ENCODE data around the gene SASH1.

Gene SASH1

DNA sequence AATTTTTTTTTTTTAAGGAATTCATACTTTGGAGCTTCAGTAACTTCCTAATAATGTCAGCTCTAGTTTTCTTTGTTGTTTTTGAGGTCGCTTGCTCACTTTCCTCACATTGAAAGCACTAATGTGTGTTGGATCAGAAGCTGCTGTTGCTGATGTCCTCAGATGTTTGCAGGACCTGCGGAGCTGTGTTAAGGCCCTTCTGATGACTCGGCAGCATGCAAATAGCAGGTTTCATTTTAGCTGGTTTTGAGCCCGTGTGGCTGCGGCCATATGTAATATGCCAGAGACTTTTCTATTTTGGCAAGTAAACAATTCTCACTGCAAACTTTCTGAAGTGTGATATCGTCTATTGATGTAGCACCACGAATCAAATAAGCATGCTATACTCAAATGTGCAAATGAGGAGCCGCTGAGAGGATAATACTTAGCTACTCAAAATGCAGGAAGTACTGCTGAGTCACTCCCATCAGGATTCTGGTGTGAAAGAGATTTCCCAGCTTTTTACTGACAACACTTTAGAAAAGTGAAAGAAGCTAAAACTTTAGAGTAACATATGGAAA is 187.8 kb downstream of the SASH1 start:
- peak; percentile 46 for DNase-seq (ENCODE audit: low read depth)

DNA sequence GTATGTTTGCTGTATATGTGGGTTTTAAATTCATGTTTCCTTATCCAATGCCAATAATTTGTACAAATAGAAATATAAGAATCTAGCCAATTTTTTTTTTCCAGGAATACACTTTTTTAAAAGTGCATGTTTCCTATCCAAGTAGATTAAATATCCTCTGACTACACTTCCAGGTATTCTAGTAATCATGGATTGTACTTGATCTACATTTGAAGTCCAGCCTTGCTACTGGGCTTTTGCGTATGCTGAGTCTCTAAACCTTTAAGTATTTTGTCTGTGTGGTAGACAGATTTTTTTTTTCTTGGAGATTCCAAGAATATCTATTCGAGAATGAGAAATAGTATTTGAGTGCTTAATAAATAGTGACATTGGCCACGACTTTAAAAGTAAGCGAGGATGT is 188.3 kb downstream of the SASH1 start:
- H3K4me3 ChIP-seq (ENCODE audit: low read length): no peak overlapping the region
- TF ChIP-seq, protein P1, sequence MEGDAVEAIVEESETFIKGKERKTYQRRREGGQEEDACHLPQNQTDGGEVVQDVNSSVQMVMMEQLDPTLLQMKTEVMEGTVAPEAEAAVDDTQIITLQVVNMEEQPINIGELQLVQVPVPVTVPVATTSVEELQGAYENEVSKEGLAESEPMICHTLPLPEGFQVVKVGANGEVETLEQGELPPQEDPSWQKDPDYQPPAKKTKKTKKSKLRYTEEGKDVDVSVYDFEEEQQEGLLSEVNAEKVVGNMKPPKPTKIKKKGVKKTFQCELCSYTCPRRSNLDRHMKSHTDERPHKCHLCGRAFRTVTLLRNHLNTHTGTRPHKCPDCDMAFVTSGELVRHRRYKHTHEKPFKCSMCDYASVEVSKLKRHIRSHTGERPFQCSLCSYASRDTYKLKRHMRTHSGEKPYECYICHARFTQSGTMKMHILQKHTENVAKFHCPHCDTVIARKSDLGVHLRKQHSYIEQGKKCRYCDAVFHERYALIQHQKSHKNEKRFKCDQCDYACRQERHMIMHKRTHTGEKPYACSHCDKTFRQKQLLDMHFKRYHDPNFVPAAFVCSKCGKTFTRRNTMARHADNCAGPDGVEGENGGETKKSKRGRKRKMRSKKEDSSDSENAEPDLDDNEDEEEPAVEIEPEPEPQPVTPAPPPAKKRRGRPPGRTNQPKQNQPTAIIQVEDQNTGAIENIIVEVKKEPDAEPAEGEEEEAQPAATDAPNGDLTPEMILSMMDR (IDR thresholded peaks at IDR 0.05; ENCODE audit: insufficient read depth, low read depth, low read length, missing control alignments): no peak
- DNase-seq (ENCODE audit: low read depth): no peak

More for the DNA sequence above, 187.8 kb downstream of the SASH1 start:
- no peak overlapping the region for H3K4me3 ChIP-seq (ENCODE audit: low read length)
- TF ChIP-seq, protein P1 (IDR thresholded peaks at IDR 0.05; ENCODE audit: insufficient read depth, low read depth, low read length, missing control alignments): no peak

DNA sequence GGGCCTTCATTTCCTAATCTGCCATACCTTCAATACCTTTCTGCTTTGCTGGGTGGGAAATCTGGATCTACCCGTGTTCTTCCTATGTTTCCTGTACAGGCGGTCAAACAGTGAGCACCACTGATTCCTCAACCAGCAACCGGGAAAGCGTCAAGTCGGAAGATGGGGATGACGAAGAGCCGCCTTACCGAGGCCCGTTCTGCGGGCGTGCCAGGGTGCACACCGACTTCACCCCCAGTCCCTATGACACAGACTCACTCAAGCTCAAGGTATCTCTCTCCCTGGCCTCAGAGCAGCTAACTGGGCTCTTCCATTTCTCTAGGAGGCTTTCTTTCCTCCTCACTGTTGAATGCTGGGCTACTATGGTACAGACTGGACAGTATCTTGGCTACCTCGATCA is 190.1 kb downstream of the SASH1 start:
- no peak for DNase-seq (ENCODE audit: low read depth)
- TF ChIP-seq, protein P1 (IDR thresholded peaks at IDR 0.05; ENCODE audit: insufficient read depth, low read depth, low read length, missing control alignments): no peak
- no peak overlapping the region for H3K4me3 ChIP-seq (ENCODE audit: low read length)

DNA sequence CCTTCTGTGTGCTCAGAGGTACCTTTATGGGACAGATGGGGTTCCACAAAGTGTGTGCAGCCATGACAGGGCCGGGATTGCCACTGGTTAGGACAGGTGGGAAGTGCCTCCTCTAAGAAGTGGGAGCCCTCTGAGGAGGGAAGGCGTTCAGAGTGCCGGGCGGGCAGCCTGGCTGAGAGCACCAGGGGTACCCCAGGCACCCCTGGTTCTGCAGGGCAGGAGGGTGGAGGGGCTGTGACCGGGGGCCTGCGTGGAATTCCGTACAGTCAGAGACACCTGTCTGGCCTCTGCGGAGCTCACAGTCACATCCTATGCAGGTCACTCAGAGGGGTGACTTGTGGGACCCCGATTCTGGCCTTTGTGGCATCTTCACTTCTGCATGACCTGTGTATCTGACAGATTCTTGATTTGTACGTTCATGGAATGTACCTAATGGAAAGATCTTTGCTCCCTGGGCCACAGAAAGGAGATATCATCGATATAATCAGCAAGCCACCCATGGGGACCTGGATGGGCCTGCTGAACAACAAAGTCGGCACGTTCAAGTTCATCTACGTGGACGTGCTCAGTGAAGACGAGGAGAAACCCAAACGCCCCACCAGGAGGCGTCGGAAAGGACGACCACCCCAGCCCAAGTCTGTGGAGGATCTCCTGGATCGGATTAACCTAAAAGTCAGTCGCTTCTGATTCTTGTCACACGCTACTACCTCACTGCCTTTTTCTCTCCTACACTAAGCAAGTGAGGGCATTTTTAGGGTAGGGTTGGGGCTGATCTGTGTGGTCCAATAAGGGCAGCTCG is 190.9 kb downstream of the SASH1 start:
- no peak for DNase-seq (ENCODE audit: low read depth)
- no peak overlapping the region for H3K4me3 ChIP-seq (ENCODE audit: low read length)
- TF ChIP-seq, protein P1 (IDR thresholded peaks at IDR 0.05; ENCODE audit: insufficient read depth, low read depth, low read length, missing control alignments): no peak

DNA sequence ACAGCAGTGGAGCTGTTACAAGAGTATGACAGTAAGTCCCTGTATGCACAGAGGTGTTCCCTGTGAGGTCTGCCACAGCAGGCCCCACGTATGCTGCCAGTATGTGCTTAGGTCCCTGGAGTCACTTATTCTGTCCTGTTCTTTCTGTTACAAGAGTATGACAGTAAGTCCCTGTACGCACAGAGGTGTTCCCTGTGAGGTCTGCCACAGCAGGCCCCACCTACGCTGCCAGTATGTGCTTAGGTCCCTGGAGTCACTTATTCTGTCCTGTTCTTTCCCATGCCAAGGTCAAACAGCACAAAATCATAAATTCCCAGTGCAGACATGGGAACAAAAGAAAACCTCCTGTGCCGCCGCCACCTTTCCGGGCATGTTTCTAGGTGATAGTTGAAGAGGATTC is 192.2 kb downstream of the SASH1 start:
- TF ChIP-seq, protein P1 (IDR thresholded peaks at IDR 0.05; ENCODE audit: insufficient read depth, low read depth, low read length, missing control alignments): no peak
- H3K4me3 ChIP-seq (ENCODE audit: low read length): no peak overlapping the region
- DNase-seq (ENCODE audit: low read depth): no peak

DNA sequence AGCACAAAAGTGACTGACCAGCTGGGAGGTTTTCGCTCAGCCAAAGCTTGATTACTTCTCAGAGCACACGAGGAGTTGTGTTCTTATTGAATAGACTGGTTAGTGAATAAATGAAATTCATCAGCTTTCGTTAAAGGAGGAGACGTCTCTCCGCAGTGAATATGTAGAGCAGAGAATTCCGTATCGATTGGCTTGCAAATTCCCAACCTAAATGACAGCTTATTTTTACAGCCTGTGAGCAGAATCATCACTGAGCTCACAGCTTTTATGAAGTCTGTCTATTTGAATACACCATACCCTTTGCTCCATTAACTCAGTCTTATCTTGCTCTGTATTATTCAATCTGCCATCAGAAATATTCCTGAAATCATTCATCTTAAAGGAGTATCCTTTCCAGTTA is 192.7 kb downstream of the SASH1 start:
- DNase-seq (ENCODE audit: low read depth): no peak
- TF ChIP-seq, protein P1 (IDR thresholded peaks at IDR 0.05; ENCODE audit: insufficient read depth, low read depth, low read length, missing control alignments): no peak
- H3K4me3 ChIP-seq (ENCODE audit: low read length): no peak overlapping the region
